B cell (primary cell): ENCODE measurements around the gene LRRC25. TPM values are rescaled to one million over a fixed set of nuclear protein-coding genes. Genes with fewer than 3 reads are reported as not detected.

ENCODE experiments used
- ATAC-seq: fragments of 200-7000 bp; cut with Tn5 transposase; one replicate; pipeline ENCODE4 v1.10.0; 2021; ENCODE audit warnings: low read depth, mild to moderate bottlenecking, moderate number of reproducible peaks, moderate library complexity
- CTCF ChIA-PET: fragments of 350-600 bp; sonication (Branson Sonifier 250); formaldehyde crosslinking; loops from one replicate; lab custom pipeline; 2021; ENCODE audit warnings: antibody characterized with exemption, inconsistent platforms; lab: Charles Lee
- POLR2A ChIA-PET: fragments of 350-600 bp; sonication (Branson Sonifier 250); formaldehyde crosslinking; loops from one replicate; lab custom pipeline; 2021; ENCODE audit warnings: antibody characterized with exemption; lab: Charles Lee
- DNase-seq: peaks from one replicate; pipeline ENCODE4 v3.0.0; 2013
- H2AFZ ChIP-seq: 2 replicates; pipeline ENCODE4 v1.6.1; 2012; ENCODE audit warnings: mild to moderate bottlenecking, low read depth, low read length; ENCODE audit not compliant: insufficient read depth, poor library complexity, severe bottlenecking
- H3K27ac ChIP-seq, 2 donors: 1 replicate in 1 of 2; 2 replicates in 1 of 2; pipeline ENCODE4 v1.5.1; 2012 to 2013; ENCODE audit warnings: low read length in 2 of 2, mild to moderate bottlenecking in 2 of 2, moderate library complexity in 1 of 2
- H3K27me3 ChIP-seq, 4 experiments: fragments of 200-600 bp in 1 of 4; sonication (generic) in 1 of 4; replicated peaks in 1 of 4; 1 replicate in 2 of 4; 2 replicates in 2 of 4; pipeline versions ENCODE4 v1.6.1 to v1.7.0; 2013 to 2016; ENCODE audit warnings: low read length in 3 of 4, mild to moderate bottlenecking in 2 of 4, mixed read lengths in 1 of 4, moderate library complexity in 1 of 4; ENCODE audit not compliant: insufficient read depth in 4 of 4, control insufficient read depth in 3 of 4; ENCODE audit errors: control extremely low read depth in 1 of 4
- H3K36me3 ChIP-seq, 2 experiments: replicated peaks in 1 of 2; 1 replicate in 1 of 2; 2 replicates in 1 of 2; pipeline versions ENCODE4 v1.6.1 to v1.7.1; 2013; ENCODE audit warnings: low read length in 1 of 2; ENCODE audit not compliant: insufficient read depth in 2 of 2, control insufficient read depth in 1 of 2; ENCODE audit errors: control extremely low read depth in 1 of 2, extremely low read depth in 1 of 2
- H3K4me1 ChIP-seq, 2 donors: fragments of 200-600 bp in 1 of 2; sonication (generic) in 1 of 2; 1 replicate in 1 of 2; 2 replicates in 1 of 2; pipeline versions ENCODE4 v1.5.1 to v1.6.1; 2013 to 2017; ENCODE audit warnings: low read length in 2 of 2; ENCODE audit not compliant: control insufficient read depth in 2 of 2, insufficient read depth in 2 of 2
- H3K4me2 ChIP-seq: replicated peaks from 2 replicates; pipeline ENCODE3; 2012; ENCODE audit warnings: mild to moderate bottlenecking, low read depth, low read length; ENCODE audit not compliant: poor library complexity, severe bottlenecking
- H3K4me3 ChIP-seq, 5 experiments: fragments of 200-600 bp in 1 of 5; sonication (generic) in 1 of 5; 1 replicate in 3 of 5; 2 replicates in 2 of 5; pipeline versions ENCODE4 v1.5.1 to v1.7.0; 2011 to 2016; ENCODE audit warnings: low read length in 4 of 5, mild to moderate bottlenecking in 4 of 5, low read depth in 2 of 5, control low read depth in 1 of 5, moderate library complexity in 1 of 5; ENCODE audit not compliant: insufficient read depth in 1 of 5; ENCODE audit errors: control extremely low read depth in 1 of 5, extremely low read depth in 1 of 5
- H3K79me2 ChIP-seq: fragments of 200-600 bp; sonication (generic); one replicate; pipeline ENCODE4 v1.6.0; 2016; ENCODE audit warnings: low read length; ENCODE audit not compliant: control insufficient read depth, insufficient read depth
- H3K9ac ChIP-seq: fragments of 200-600 bp; sonication (generic); 2 replicates; pipeline ENCODE4 v1.6.1; 2017; ENCODE audit warnings: mild to moderate bottlenecking, low read length, moderate library complexity
- H3K9me3 ChIP-seq, 3 donors: one replicate each; pipeline versions ENCODE4 v1.6.1 to v1.7.1; 2013; ENCODE audit warnings: low read length in 2 of 3; ENCODE audit not compliant: control insufficient read depth in 2 of 3, insufficient read depth in 1 of 3; ENCODE audit errors: control extremely low read depth in 1 of 3
- H4K20me1 ChIP-seq: 2 replicates; pipeline ENCODE4 v1.6.0; 2012; ENCODE audit warnings: mild to moderate bottlenecking, low read length; ENCODE audit not compliant: insufficient read depth, control insufficient read depth, poor library complexity, severe bottlenecking
- H3K27ac Mint-ChIP-seq: one replicate; pipeline ENCODE4 v1.8.0; 2021; ENCODE audit warnings: mixed read lengths
- H3K27me3 Mint-ChIP-seq: one replicate; pipeline ENCODE4 v1.8.0; 2021; ENCODE audit warnings: mixed read lengths
- H3K4me1 Mint-ChIP-seq: one replicate; pipeline ENCODE4 v1.8.0; 2021; ENCODE audit warnings: mixed read lengths
- H3K4me3 Mint-ChIP-seq: one replicate; pipeline ENCODE4 v1.8.0; 2021; ENCODE audit warnings: mixed read lengths
- H3K9me3 Mint-ChIP-seq: one replicate; pipeline ENCODE4 v1.8.0; 2022; ENCODE audit warnings: mixed read lengths; ENCODE audit not compliant: insufficient read depth
- CTCF ChIP-seq: fragments of 200-600 bp; IDR thresholded peaks from one replicate; pipeline ENCODE4 v1.8.0; 2022; ENCODE audit warnings: antibody characterized with exemption, mild to moderate bottlenecking
- EZH2 ChIP-seq: IDR thresholded peaks from 2 replicates; pipeline ENCODE4 v1.6.1; 2012; ENCODE audit warnings: borderline replicate concordance, low read depth, mild to moderate bottlenecking, moderate library complexity, low read length; ENCODE audit not compliant: insufficient read depth, poor library complexity, severe bottlenecking
- whole genome bisulfite sequencing: methylation state at CpG from one replicate; pipeline ENCODE4 v1.1.5; 2013; ENCODE audit warnings: missing lambda C conversion rate; ENCODE audit not compliant: insufficient coverage; 5-methylcytosine and 5-hydroxymethylcytosine counted together
- intact Hi-C: fragments of 100-400 bp; cut with micrococcal nuclease; formaldehyde crosslinking; loops from one replicate; pipeline ENCODE4 v1.10.0; 2022
- polyA plus RNA-seq: library from polyadenylated mRNA; depleted of rRNA; stranded (reverse); fragments of >200 nt; gene quantifications from 2 replicates; pipeline ENCODE4 v1.2.3, GENCODE V29; 2012
- total RNA-seq, 2 donors: library from RNA; stranded (reverse); fragments of 120-200 nt in 1 of 2; gene quantifications; 1 replicate in 1 of 2; 2 replicates in 1 of 2; pipeline versions ENCODE4 v1.2.3 to v1.2.4, GENCODE V29; 2013 to 2022

Gene LRRC25
- total and polyA plus RNA-seq, 2 donors (not counting 1 experiment from before 2014, with no cell fraction given), result 2.4 to 5.7 TPM

GRCh38 chr19:18424890-18425514 is 27.6 kb upstream of the LRRC25 start:
- H3K79me2 ChIP-seq, result peaks cover 25% of the 10 kb centered on the region
- no peak overlapping the region for H3K27ac ChIP-seq
- H3K4me2 ChIP-seq, result no peak overlapping the region
- no peak overlapping the region for H3K9ac ChIP-seq
- ChIA-PET CTCF (interaction anchor here (2.4 kb wide), 1 partner anchor 37 kb away, joined by 7 read pairs; no protein-coding TSS in a partner anchor), POLR2A (no interaction called here)
- DNase-seq (no peak), ATAC-seq (no peak)
- H3K27me3 ChIP-seq, result peaks cover 0 to 3% (median 0%) of the 10 kb centered on the region in 4 experiments
- 90% methylated on average over 13 of the region's 17 CpGs for WGBS
- Mint-ChIP-seq H3K9me3 (no peaks in the 10 kb centered on the region), H3K4me3 (no peak overlapping the region), H3K27ac (no peak overlapping the region), H3K27me3 (no peaks in the 10 kb centered on the region), H3K4me1 (peaks cover 38% of the 10 kb centered on the region)
- no peak overlapping the region for H3K4me3 ChIP-seq
- TF ChIP-seq EZH2 (no peak), CTCF (no peak)
- intact Hi-C loops, result loop anchor here (5.0 kb wide), 1 partner anchor 38 kb away; the partner anchor contains the start of gene GDF15
- no peak overlapping the region for H2AFZ ChIP-seq
- H3K36me3 ChIP-seq, result no peaks in the 10 kb centered on the region
- H4K20me1 ChIP-seq, result peaks cover 39% of the 10 kb centered on the region
- H3K9me3 ChIP-seq, result no peaks in the 10 kb centered on the region
- H3K4me1 ChIP-seq, result peaks cover 30 to 48% of the 10 kb centered on the region in 2 donors
